ENCODE data around the gene PSTPIP2.
"Not testable (repeated sequence)": the region's sequence is repeated elsewhere in the genome, so short reads cannot be mapped to it uniquely, and the experiment has no call there.

Gene PSTPIP2

GRCh38 chr18:46037512-46038305 is 34.4 kb downstream of the PSTPIP2 start:
- no peak for DNase-seq (ENCODE audit: low spot score)

GRCh38 chr18:46035696-46036680 is 36.1 kb downstream of the PSTPIP2 start:
- peak; percentile 56 for DNase-seq (ENCODE audit: low spot score)

- no peak for DNase-seq (ENCODE audit: low spot score)
Measured at GRCh38 chr18:46034230-46034629, 37.8 kb downstream of the PSTPIP2 start.

GRCh38 chr18:46031741-46032140 is 40.3 kb downstream of the PSTPIP2 start:
- no peak for DNase-seq (ENCODE audit: low spot score)

GRCh38 chr18:46028536-46028891 is 43.5 kb downstream of the PSTPIP2 start:
- DNase-seq (ENCODE audit: low spot score) = no peak

- DNase-seq (ENCODE audit: low spot score) = no peak
Measured at GRCh38 chr18:46019936-46020335, 52.1 kb downstream of the PSTPIP2 start.

- DNase-seq (ENCODE audit: low spot score) = no peak
Measured at GRCh38 chr18:46013484-46014189, 58.4 kb downstream of the PSTPIP2 start.

- DNase-seq (ENCODE audit: low spot score) = no peak
Measured at GRCh38 chr18:46010676-46011075, 61.4 kb downstream of the PSTPIP2 start.

- no peak for DNase-seq (ENCODE audit: low spot score)
Measured at GRCh38 chr18:46010050-46010449, 62.0 kb downstream of the PSTPIP2 start.

GRCh38 chr18:46009125-46009840 is 62.8 kb downstream of the PSTPIP2 start:
- DNase-seq (ENCODE audit: low spot score) = no peak

GRCh38 chr18:46008531-46008930 is 63.5 kb downstream of the PSTPIP2 start:
- no peak for DNase-seq (ENCODE audit: low spot score)

GRCh38 chr18:46007165-46007564 is 64.9 kb downstream of the PSTPIP2 start:
- DNase-seq (ENCODE audit: low spot score) = no peak

- no peak for DNase-seq (ENCODE audit: low spot score)
Measured at GRCh38 chr18:46002934-46003333, 69.1 kb downstream of the PSTPIP2 start.

- no peak for DNase-seq (ENCODE audit: low spot score)
Measured at GRCh38 chr18:46001892-46002291, 70.2 kb downstream of the PSTPIP2 start.

- DNase-seq (ENCODE audit: low spot score) = no peak
Measured at GRCh38 chr18:46001074-46001473, 71.0 kb downstream of the PSTPIP2 start.

- DNase-seq (ENCODE audit: low spot score) = no peak
Measured at GRCh38 chr18:45999536-45999935, 72.5 kb downstream of the PSTPIP2 start.

GRCh38 chr18:45998244-45998643 is 73.8 kb downstream of the PSTPIP2 start:
- DNase-seq (ENCODE audit: low spot score) = no peak

- DNase-seq (ENCODE audit: low spot score) = no peak
Measured at GRCh38 chr18:45997700-45998151, 74.3 kb downstream of the PSTPIP2 start.

GRCh38 chr18:45995461-45995860 is 76.6 kb downstream of the PSTPIP2 start:
- no peak for DNase-seq (ENCODE audit: low spot score)

- peak; percentile 70 for DNase-seq (ENCODE audit: low spot score)
Measured at GRCh38 chr18:45993438-45993837, 78.6 kb downstream of the PSTPIP2 start.

- not testable (repeated sequence) for DNase-seq (ENCODE audit: low spot score)
Measured at GRCh38 chr18:45992527-45992926, 79.5 kb downstream of the PSTPIP2 start.

GRCh38 chr18:45991788-45992187 is 80.3 kb downstream of the PSTPIP2 start:
- no peak for DNase-seq (ENCODE audit: low spot score)
